Measurements from ENCODE around the gene MAP4K4. TPM values are rescaled to one million over a fixed set of nuclear protein-coding genes. Genes with fewer than 3 reads are reported as not detected.
A peak's percentile ranks its signal among the peaks of the same experiment; 100 is the strongest.

MAP4K4 gene
- total and polyA plus RNA-seq, 8 donors, result 9.6 to 71.6 (median 23.8) TPM

DNA sequence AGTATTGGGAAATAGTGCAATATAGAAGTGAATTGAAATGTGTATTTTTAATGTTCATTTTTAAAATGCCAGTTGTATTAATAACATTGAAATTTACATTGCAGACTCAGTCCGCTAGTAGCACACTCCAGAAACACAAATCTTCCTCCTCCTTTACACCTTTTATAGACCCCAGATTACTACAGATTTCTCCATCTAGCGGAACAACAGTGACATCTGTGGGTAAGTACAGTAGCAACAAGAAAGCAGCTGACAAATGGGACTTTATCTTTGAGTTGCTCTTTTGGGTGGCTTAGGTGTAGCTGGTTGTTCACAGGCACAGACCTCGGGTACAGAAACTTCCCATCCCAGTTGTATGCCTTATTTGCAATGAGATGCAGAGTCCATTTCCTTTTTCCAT lies 176.0 kb downstream of the MAP4K4 start:
- 86 to 94% (median 88%) methylated on average over 3 of the region's 3 CpGs for WGBS, 5 donors
- Histone ChIP-seq H3K27ac (no peak overlapping the region), H3K4me3 (no peak overlapping the region), H3K9me3 (no peaks in the 10 kb centered on the region), H3K36me3 (peaks cover 59 to 98% (median 97%) of the 10 kb centered on the region in 4 donors), H3K27me3 (no peaks in the 10 kb centered on the region), H3K4me1 (no peaks in the 10 kb centered on the region)
- intact Hi-C loops (cut with DNase I; ENCODE audit: low total_unique reads), result no loop called here
- TF ChIP-seq, protein P1, sequence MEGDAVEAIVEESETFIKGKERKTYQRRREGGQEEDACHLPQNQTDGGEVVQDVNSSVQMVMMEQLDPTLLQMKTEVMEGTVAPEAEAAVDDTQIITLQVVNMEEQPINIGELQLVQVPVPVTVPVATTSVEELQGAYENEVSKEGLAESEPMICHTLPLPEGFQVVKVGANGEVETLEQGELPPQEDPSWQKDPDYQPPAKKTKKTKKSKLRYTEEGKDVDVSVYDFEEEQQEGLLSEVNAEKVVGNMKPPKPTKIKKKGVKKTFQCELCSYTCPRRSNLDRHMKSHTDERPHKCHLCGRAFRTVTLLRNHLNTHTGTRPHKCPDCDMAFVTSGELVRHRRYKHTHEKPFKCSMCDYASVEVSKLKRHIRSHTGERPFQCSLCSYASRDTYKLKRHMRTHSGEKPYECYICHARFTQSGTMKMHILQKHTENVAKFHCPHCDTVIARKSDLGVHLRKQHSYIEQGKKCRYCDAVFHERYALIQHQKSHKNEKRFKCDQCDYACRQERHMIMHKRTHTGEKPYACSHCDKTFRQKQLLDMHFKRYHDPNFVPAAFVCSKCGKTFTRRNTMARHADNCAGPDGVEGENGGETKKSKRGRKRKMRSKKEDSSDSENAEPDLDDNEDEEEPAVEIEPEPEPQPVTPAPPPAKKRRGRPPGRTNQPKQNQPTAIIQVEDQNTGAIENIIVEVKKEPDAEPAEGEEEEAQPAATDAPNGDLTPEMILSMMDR (IDR thresholded peaks at IDR 0.05), result no peak
- TF ChIP-seq POLR2A (IDR thresholded peaks at IDR 0.05), result no peak
- TF ChIP-seq POLR2AphosphoS5 (IDR thresholded peaks at IDR 0.05), result no peak
- TF ChIP-seq EP300 (IDR thresholded peaks at IDR 0.05), result no peak
- DNase-seq, result peak in 1 of 2 donors; percentile 22

DNA sequence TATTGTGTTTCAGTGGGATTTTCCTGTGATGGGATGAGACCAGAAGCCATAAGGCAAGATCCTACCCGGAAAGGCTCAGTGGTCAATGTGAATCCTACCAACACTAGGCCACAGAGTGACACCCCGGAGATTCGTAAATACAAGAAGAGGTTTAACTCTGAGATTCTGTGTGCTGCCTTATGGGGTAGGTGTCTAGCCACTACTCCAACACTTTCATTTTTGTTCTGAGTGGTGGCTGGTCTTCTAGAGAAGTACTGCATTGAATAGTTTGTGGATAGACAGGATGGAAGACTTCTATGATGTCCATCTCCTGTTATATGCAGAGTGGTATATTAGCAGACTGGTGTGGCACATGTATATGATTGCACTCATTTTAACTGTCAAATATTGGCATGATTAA lies 176.6 kb downstream of the MAP4K4 start:
- Histone ChIP-seq H3K9me3 (no peaks in the 10 kb centered on the region), H3K27ac (no peak overlapping the region), H3K4me3 (no peak overlapping the region), H3K4me1 (no peaks in the 10 kb centered on the region), H3K36me3 (peaks cover 59 to 98% (median 97%) of the 10 kb centered on the region in 4 donors), H3K27me3 (no peaks in the 10 kb centered on the region)
- TF ChIP-seq EP300 (IDR thresholded peaks at IDR 0.05) (no peak), POLR2AphosphoS5 (IDR thresholded peaks at IDR 0.05) (no peak)
- TF ChIP-seq, protein P1 (IDR thresholded peaks at IDR 0.05), result no peak
- WGBS, 5 donors, result 91 to 98% (median 95%) methylated on average over 3 of the region's 3 CpGs
- no peak for DNase-seq
- intact Hi-C loops (cut with DNase I; ENCODE audit: low total_unique reads), result no loop called here

DNA sequence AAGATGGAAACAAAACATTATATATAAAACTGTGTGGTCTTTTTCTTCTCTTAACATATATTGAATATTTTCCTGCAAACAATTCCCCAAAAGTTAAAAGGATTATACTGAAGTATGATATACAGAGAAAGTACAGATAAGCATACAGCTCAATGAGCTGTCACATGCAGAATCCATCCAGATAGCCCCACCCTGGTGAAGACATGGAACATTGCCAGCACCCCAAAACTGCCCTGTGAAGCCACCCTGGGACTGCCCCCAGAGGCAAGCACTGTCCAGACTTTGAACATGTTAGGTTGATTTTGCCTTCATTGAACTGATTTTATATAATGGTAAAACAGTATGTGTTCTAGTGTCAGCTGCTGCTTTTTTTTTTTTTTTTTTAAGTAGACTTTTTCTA lies 182.0 kb downstream of the MAP4K4 start:
- peaks cover 0 to 21% (median 7%) of the 10 kb centered on the region in 4 donors for H3K4me1 ChIP-seq
- H3K36me3 ChIP-seq, result peaks cover 17 to 78% (median 63%) of the 10 kb centered on the region in 4 donors
- no peak overlapping the region for H3K4me3 ChIP-seq
- H3K27me3 ChIP-seq, result no peaks in the 10 kb centered on the region
- H3K27ac ChIP-seq, result no peak overlapping the region
- TF ChIP-seq POLR2A (IDR thresholded peaks at IDR 0.05), result no peak
- TF ChIP-seq EP300 (IDR thresholded peaks at IDR 0.05), result no peak
- TF ChIP-seq, protein P1 (IDR thresholded peaks at IDR 0.05), result no peak
- TF ChIP-seq POLR2AphosphoS5 (IDR thresholded peaks at IDR 0.05), result no peak
- H3K9me3 ChIP-seq, result no peaks in the 10 kb centered on the region
- DNase-seq, result no peak
- intact Hi-C loops (cut with DNase I; ENCODE audit: low total_unique reads), result no loop called here

DNA sequence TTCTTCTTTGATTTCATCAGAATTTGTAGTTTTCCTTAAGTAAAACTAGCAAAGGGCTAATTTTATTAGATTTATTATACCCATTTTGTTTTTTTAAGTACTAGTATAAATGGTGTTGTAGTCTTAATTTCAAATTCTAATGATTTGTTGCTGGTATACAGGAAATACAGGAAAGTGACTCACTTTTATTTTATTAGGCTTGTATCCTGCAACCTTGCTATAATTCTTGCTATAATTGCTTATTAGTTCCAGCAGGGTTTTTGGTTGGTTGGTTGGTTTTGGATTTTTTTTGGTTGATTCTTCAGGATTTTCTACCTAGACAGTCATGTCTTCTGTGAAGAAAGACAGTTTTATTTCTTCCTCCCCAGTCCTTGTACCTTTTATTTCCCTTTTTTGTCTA lies 183.6 kb downstream of the MAP4K4 start:
- H3K9me3 ChIP-seq, result no peaks in the 10 kb centered on the region
- H3K27ac ChIP-seq, result no peak overlapping the region
- H3K27me3 ChIP-seq, result no peaks in the 10 kb centered on the region
- TF ChIP-seq POLR2A (IDR thresholded peaks at IDR 0.05) (no peak), EP300 (IDR thresholded peaks at IDR 0.05) (no peak), POLR2AphosphoS5 (IDR thresholded peaks at IDR 0.05) (no peak)
- TF ChIP-seq, protein P1 (IDR thresholded peaks at IDR 0.05), result no peak
- H3K4me1 ChIP-seq, result peaks cover 0 to 23% (median 7%) of the 10 kb centered on the region in 4 donors
- DNase-seq, result no peak
- H3K36me3 ChIP-seq, result peaks cover 13 to 67% (median 48%) of the 10 kb centered on the region in 4 donors
- H3K4me3 ChIP-seq, result no peak overlapping the region
- intact Hi-C loops (cut with DNase I; ENCODE audit: low total_unique reads), result no loop called here

Measured in stomach (tissue), 9 donors.